Measurements from ENCODE around the gene NEBL.

GRCh38 chr10:20743942-20744341, 153.2 kb downstream of the NEBL start:
- TF ChIP-seq CTCF (conservative IDR thresholded peaks at IDR 0.05; ENCODE audit: low read depth, low read length): no peak
- no peak for TF ChIP-seq POLR2A (IDR thresholded peaks at IDR 0.05; ENCODE audit: low read depth, low read length)
- TF ChIP-seq RFX5 (IDR thresholded peaks at IDR 0.05; ENCODE audit: low read depth, low read length): no peak
- TF ChIP-seq SMC3 (IDR thresholded peaks at IDR 0.05; ENCODE audit: low read depth, low read length): no peak
- TF ChIP-seq MXI1 (IDR thresholded peaks at IDR 0.05; ENCODE audit: borderline replicate concordance, low read depth, low read length): no peak
- no peak for TF ChIP-seq USF2 (IDR thresholded peaks at IDR 0.05; ENCODE audit: low read depth, low read length)
- TF ChIP-seq ELK1 (IDR thresholded peaks at IDR 0.05; ENCODE audit: borderline replicate concordance, low read depth, low read length): no peak
- no peak for TF ChIP-seq RAD21 (IDR thresholded peaks at IDR 0.05; ENCODE audit: low read length)

All from IMR-90 (cell line).